ENCODE results near the gene NPFF. TPM values are rescaled to one million over a fixed set of nuclear protein-coding genes. Genes with fewer than 3 reads are reported as not detected.
"Not testable (repeated sequence)": the region's sequence is repeated elsewhere in the genome, so short reads cannot be mapped to it uniquely, and the experiment has no call there.

The NPFF gene, protein sequence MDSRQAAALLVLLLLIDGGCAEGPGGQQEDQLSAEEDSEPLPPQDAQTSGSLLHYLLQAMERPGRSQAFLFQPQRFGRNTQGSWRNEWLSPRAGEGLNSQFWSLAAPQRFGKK
- not detected in 2 replicates for total RNA-seq

DNA sequence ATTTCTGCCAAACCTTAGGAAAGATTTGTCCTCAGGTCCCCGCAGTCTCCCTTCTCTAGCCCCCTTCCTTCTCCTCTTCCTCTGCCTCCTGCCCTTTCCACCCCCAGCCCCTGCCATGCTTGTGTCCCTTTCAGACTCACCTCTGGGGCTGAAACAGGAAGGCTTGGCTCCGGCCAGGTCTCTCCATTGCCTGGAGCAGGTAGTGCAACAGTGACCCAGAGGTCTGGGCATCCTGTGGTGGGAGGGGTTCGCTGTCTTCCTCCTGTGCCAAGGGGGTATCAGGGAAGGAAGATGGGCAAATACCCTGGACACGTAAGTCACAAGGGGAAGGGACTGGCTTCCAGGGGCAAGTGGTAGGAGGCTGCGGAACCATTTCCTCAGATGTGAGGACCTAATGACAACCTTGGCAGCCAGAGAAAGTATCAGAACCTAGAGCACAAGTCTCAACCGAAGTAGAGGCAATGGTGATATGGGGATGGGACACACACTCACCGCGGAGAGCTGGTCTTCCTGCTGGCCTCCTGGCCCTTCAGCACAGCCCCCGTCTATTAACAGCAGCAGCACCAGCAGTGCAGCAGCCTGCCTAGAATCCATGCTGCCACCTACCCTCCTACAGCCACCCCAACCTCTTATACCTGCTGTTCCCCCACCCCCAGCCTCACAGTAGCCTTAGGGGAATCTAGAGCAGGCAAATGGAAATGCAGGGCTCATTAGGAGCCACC lies at the start of gene NPFF:
Gene NPFF, minus strand, starts transcription at position 604 of the 722 bp plus-strand sequence. Its CDS starts 10 bp downstream, at position 594.
- intact Hi-C loops (cut with micrococcal nuclease) = no loop called here

GRCh38 chr12:53552361-53553327 lies 45.4 kb upstream of the NPFF start:
- intact Hi-C loops (cut with micrococcal nuclease) = no loop called here

GRCh38 chr12:53551889-53552291 lies 44.6 kb upstream of the NPFF start:
- intact Hi-C loops (cut with micrococcal nuclease) = no loop called here

DNA sequence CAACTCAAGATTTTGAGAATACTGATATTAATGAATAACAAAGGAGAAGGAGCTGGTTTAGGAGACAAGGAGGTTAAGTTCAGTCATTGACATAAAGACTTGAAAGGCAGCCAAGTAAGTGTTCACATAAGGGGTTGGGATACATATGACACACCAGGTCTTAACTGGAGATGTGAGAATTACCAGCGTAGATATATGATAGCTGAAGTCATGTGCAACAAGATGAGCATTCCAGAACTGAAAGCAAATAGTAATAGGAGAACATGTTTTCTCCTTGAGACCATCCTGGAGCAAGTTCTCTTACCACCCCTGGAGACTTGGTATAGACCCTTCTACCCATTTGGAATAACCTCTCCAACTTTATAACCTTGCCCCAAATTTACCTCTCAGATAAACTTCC lies 43.3 kb upstream of the NPFF start:
- intact Hi-C loops (cut with micrococcal nuclease) = no loop called here

DNA sequence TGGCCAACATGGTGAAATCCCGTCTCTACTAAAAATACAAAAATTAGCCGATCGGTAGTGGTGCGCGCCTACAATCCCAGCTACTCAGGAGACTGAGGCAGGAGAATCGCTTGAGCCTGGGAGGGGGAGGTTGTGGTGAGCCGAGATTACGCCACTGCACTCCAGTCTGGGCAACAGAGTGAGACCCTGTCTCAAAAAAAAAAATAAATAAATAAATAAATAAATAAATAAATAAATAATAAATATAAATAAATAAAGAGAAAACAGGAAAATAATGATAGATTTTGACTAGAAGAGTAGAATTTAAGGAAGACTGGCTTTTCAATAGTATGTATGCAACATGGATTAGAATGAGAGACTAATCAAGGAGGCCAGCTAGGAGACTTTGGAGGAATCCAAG lies 42.8 kb upstream of the NPFF start:
- intact Hi-C loops (cut with micrococcal nuclease) = not testable (repeated sequence)

DNA sequence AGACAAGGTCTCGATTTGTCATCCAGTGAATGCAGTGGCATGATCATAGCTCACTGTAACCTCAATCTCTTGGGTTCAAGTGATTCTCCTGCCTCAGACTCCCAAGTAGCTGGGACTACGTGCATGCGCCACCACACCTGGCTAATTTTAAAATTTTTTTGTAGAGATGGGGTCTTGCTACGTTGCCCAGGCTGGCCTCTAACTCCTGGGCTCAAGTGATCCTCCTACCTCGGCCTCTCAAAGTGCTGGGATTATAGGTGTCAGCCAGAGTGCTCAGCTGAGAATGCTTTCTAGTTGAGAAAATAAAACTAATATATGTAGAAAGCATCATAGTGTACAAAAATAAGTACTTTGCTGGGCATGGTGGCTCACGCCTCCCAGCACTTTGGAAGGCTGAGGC lies 41.1 kb upstream of the NPFF start:
- intact Hi-C loops (cut with micrococcal nuclease) = not testable (repeated sequence)

DNA sequence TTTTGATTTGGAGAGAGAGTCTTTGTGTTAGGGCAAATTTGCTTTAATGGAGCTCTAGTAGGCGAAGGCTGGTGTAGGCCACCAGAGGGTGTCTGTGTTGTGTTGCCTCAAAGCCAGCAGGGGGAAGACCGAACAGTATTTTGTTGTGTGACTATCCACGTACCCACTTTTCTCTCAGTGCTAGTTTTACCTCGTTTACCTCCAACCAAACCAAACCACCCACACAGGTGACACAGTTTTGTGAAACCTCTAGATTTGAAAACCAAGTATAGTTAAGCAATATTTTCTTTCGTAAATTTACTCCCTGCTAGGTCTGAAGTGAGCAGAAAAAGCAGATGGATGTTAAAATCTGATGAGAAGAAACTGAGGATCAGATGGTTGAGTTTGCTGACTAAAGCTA lies 36.3 kb upstream of the NPFF start:
- intact Hi-C loops (cut with micrococcal nuclease) = loop anchor here (1.0 to 2.0 kb wide), 3 partner anchors 83 to 199 kb away; partner anchors contain the start of genes ATF7 and ATP5MC2

- intact Hi-C loops (cut with micrococcal nuclease) = no loop called here
Observed at GRCh38 chr12:53539526-53539925, 32.2 kb upstream of the NPFF start.

GRCh38 chr12:53538209-53538689 lies 31.0 kb upstream of the NPFF start:
- intact Hi-C loops (cut with micrococcal nuclease) = no loop called here

GRCh38 chr12:53536962-53537361 lies 29.7 kb upstream of the NPFF start:
- intact Hi-C loops (cut with micrococcal nuclease) = no loop called here

DNA sequence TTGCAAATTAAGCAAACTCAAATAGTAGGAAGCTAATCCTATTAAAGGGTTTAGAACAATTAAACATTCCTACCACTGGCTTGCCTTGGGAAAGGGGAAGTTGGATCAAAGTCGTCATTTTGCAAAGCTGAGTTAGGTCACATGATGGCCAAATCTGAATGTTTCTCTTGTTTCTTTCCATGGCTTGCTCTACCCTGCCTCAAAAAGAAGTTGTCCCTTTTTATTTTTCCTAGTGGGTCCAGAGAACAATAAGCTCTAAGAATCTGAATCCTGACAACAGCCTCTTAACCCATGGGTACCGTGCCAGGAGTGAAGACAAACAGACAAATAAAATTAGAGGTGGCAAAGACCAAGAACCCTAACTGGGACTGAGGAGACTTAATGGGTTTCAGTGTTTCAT lies 26.2 kb upstream of the NPFF start:
- intact Hi-C loops (cut with micrococcal nuclease) = no loop called here

- intact Hi-C loops (cut with micrococcal nuclease) = no loop called here
Observed at GRCh38 chr12:53532524-53533445, 25.5 kb upstream of the NPFF start.

DNA sequence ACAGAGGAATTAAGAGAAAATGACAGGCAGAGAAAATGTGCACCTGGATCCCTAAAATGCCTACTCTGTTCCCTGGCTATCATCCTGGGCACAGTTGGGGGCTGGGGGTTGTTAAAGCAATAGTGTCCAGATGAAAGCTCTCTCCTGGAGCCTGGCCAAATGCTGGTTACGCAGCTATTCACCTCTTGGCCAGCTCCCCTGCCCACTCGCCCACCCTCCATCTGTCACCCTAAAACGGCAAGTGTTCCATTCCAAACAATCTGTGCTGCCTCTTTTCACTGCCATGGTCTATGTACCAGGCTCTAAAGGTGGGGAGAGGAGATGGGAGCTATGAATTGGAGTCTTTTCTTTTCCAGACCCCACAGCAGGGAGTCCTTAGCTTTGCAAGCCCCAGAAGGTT lies 24.7 kb upstream of the NPFF start:
- intact Hi-C loops (cut with micrococcal nuclease) = no loop called here

GRCh38 chr12:53530920-53531319 lies 23.6 kb upstream of the NPFF start:
- intact Hi-C loops (cut with micrococcal nuclease) = no loop called here

GRCh38 chr12:53530061-53530460 lies 22.8 kb upstream of the NPFF start:
- intact Hi-C loops (cut with micrococcal nuclease) = no loop called here

GRCh38 chr12:53524476-53524875 lies 17.2 kb upstream of the NPFF start:
- intact Hi-C loops (cut with micrococcal nuclease) = no loop called here

DNA sequence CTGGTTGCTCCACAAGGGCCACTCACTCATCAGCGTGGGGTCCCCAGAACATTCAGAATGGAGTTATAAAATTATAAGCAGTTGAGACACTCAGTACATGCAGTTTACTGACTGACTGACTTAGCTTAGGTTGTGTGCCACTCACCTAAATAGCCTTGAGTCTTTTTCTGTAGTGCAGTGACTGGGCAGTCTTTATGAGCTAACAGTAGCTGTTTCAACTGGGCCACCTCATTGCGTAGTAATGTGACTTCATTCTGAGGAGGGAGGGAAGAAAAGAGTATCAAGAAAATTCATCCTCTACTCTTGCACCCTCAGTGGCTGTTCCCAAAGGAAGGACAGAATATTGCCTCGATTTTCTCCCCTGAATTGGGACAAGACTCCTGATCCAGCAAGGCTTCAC lies 15.8 kb upstream of the NPFF start:
- intact Hi-C loops (cut with micrococcal nuclease) = no loop called here

DNA sequence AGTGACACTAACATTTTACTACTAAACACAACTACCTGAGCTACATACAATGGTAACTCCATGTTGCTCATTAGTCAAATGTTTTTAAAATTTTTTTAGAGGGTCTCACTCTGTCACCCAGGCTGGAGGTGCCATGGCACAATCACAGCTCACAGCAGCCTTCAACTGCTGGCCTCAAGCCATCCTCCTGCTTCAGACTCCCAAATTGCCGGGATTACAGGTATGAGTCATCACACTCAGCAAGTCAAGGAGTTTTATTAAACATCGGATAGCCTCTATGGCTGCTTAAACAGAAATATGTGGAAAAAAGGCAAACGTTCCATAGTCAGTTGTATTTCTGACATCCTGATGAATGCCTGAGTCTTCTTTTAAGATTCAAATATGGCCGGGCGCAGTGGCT lies 11.1 kb upstream of the NPFF start:
- intact Hi-C loops (cut with micrococcal nuclease) = no loop called here

DNA sequence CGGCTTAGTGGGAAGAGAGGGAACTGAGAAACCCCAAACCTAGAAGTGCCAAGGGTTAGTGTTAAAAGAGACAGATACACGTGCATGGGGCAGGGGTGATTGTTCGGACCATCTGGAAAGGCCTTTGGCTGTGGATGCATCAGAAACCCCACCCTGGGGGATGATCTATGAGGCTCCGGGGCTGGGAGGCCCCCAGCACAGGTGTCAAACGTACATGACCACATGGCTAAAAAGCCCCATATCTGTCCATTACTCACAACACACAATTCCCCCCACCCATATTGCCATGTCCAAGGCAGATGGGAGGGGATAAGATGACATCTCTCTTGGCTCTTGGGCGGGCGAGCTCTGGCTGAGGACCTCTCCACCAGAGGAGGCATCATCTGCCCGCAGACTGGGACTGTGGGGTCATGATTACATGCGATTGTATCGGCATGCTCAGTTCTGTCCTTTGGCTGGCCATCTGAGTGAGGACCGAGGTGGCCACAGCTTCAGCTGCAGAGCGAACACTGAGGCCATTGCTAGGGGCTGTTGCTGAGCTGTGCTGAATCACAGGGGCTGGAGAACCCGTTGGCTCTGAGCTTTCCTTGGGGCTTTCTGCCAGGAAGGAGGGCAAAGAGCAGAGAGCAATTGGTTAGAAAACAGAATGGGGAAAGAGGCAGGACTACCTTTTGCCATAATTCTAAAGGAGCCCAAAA lies 9.6 kb upstream of the NPFF start:
- intact Hi-C loops (cut with micrococcal nuclease) = no loop called here

DNA sequence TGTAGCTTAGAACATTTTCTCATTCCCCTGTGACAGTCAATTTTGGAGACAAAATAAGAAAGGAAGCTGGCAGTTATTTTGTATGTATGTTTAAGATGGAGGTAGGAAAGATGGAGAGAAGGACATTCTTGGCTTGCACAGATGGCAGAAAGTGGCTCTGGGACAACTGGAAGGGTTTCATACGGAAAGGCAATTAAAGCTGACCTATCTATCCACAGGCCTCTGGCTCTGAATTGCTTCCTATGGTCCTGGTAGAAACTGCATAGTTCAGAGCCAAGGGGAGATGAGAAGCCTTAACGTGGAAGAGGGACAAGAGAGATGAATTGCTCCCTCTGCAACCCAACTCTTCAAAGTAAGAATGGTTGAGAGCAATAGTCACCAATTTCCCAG lies 8.0 kb upstream of the NPFF start:
- intact Hi-C loops (cut with micrococcal nuclease) = no loop called here
